GM12878 (cell line): Measurements from ENCODE around the gene ARIH2. TPM values are rescaled to one million over a fixed set of nuclear protein-coding genes. Genes with fewer than 3 reads are reported as not detected.

Experiments
- ASH2L ChIP-seq: fragments of 300-600, 200-600 bp; sonication (generic); IDR thresholded peaks from 2 replicates; pipeline ENCODE4 v1.6.1; 2017; ENCODE audit warnings: low read depth, mild to moderate bottlenecking, borderline replicate concordance
- EP300 ChIP-seq, 2 experiments: fragments of 150-350 bp in 1 of 2; IDR thresholded peaks; 2 replicates each; pipeline ENCODE4 v1.6.1; 2011 to 2012; ENCODE audit warnings: low read depth in 2 of 2, low read length in 2 of 2, borderline replicate concordance in 1 of 2, improper control_type of control experiment in 1 of 2, inconsistent platforms in 1 of 2; ENCODE audit not compliant: control insufficient read depth in 1 of 2
- FOXM1 ChIP-seq: IDR thresholded peaks from 2 replicates; pipeline ENCODE4 v1.6.1; 2012; ENCODE audit warnings: low read depth, mild to moderate bottlenecking, inconsistent platforms, low read length, moderate library complexity
- GATAD2B ChIP-seq: fragments of 450-650 bp; conservative IDR thresholded peaks from 2 replicates; pipeline ENCODE4 v1.6.1; 2017; ENCODE audit warnings: low read depth, mild to moderate bottlenecking, moderate library complexity
- IRF4 ChIP-seq: IDR thresholded peaks from 2 replicates; pipeline ENCODE4 v1.6.1; 2011; ENCODE audit warnings: low read depth, low read length
- JUNB ChIP-seq: IDR thresholded peaks from 2 replicates; pipeline ENCODE4 v1.6.1; 2016; ENCODE audit warnings: antibody characterized with exemption, mild to moderate bottlenecking
- MYC ChIP-seq: IDR thresholded peaks from 2 replicates; pipeline ENCODE4 v1.6.1; 2011; ENCODE audit warnings: mild to moderate bottlenecking, low read length, moderate library complexity, inconsistent platforms; ENCODE audit not compliant: insufficient read depth, insufficient replicate concordance, insufficient read length, severe bottlenecking
- NR2C2 ChIP-seq: IDR thresholded peaks from 2 replicates; pipeline ENCODE4 v1.6.1; 2011; ENCODE audit warnings: borderline replicate concordance, low read depth; ENCODE audit not compliant: control insufficient read depth, insufficient read length
- POU2F2 ChIP-seq: IDR thresholded peaks from 3 replicates; pipeline ENCODE4 v1.6.1; 2011; ENCODE audit warnings: low read depth, mild to moderate bottlenecking, low read length, borderline replicate concordance
- RB1 ChIP-seq: fragments of 450-650 bp; formaldehyde crosslinking; IDR thresholded peaks from 2 replicates; pipeline ENCODE4 v1.6.1; 2017; ENCODE audit warnings: mild to moderate bottlenecking, borderline replicate concordance
- RBBP5 ChIP-seq: fragments of 200-600 bp; sonication (generic); conservative IDR thresholded peaks from 2 replicates; pipeline ENCODE4 v1.6.1; 2016
- RELA ChIP-seq: fragments of 450-650 bp; IDR thresholded peaks from 2 replicates; pipeline ENCODE4 v1.8.0; 2014; ENCODE audit warnings: borderline replicate concordance; ENCODE audit not compliant: partially characterized antibody
- TCF12 ChIP-seq: IDR thresholded peaks from 2 replicates; pipeline ENCODE4 v1.6.1; 2011; ENCODE audit warnings: low read depth, mild to moderate bottlenecking, low read length
- YY1 ChIP-seq: IDR thresholded peaks from 2 replicates; pipeline ENCODE4 v1.6.1; 2011; ENCODE audit warnings: low read depth, mild to moderate bottlenecking, low read length
- polyA plus RNA-seq, 11 experiments: library from polyadenylated mRNA; depleted of rRNA in 4 of 11; unstranded in 6 of 11; stranded (reverse) in 5 of 11; fragments of >200 nt; fragmentation: Nextera tagmentation in 4 of 11; fragmentation: Illumina TruSeq in 1 of 11; extraction: Ambion mirVana in 4 of 11; extraction: Trizol in 1 of 11; gene quantifications; 1 replicate in 1 of 11; 2 replicates in 10 of 11; pipeline versions ENCODE4 v1.2.1 to v1.2.3, GENCODE V29; 2011 to 2016; ENCODE audit warnings: inconsistent platforms in 2 of 11, missing spikeins in 2 of 11, low read depth in 1 of 11
- total RNA-seq, 4 experiments: library from RNA; depleted of rRNA in 3 of 4; stranded (reverse); fragments of >200 nt in 3 of 4; fragmentation: Illumina TruSeq in 1 of 4; extraction: Trizol in 1 of 4; gene quantifications; 2 replicates each; pipeline versions ENCODE4 v1.2.1 to v1.2.3, GENCODE V29; 2013 to 2021
- TF ChIP-seq, protein P1 (sequence below): fragments of 450-650 bp; formaldehyde crosslinking; IDR thresholded peaks from 2 replicates; pipeline ENCODE4 v1.5.0; 2022; ENCODE audit warnings: mild to moderate bottlenecking, missing genetic modification characterization
- TF ChIP-seq, protein P2 (sequence below): IDR thresholded peaks from 2 replicates; pipeline ENCODE4 v1.6.1; 2011; ENCODE audit warnings: borderline replicate concordance, low read depth, mild to moderate bottlenecking, moderate library complexity, mixed read lengths, low read length; ENCODE audit not compliant: insufficient read depth; ENCODE audit errors: extremely low read length
- TF ChIP-seq, protein P3 (sequence below): IDR thresholded peaks from 2 replicates; pipeline ENCODE4 v1.6.1; 2012; ENCODE audit warnings: mild to moderate bottlenecking, low read depth, low read length

The ARIH2 gene
- total and polyA plus RNA-seq, 10 of the 15 experiments (the other 5 are each of a cell fraction or from before 2014, with no cell fraction given): 18.7 to 74.7 (median 63.7) TPM

DNA sequence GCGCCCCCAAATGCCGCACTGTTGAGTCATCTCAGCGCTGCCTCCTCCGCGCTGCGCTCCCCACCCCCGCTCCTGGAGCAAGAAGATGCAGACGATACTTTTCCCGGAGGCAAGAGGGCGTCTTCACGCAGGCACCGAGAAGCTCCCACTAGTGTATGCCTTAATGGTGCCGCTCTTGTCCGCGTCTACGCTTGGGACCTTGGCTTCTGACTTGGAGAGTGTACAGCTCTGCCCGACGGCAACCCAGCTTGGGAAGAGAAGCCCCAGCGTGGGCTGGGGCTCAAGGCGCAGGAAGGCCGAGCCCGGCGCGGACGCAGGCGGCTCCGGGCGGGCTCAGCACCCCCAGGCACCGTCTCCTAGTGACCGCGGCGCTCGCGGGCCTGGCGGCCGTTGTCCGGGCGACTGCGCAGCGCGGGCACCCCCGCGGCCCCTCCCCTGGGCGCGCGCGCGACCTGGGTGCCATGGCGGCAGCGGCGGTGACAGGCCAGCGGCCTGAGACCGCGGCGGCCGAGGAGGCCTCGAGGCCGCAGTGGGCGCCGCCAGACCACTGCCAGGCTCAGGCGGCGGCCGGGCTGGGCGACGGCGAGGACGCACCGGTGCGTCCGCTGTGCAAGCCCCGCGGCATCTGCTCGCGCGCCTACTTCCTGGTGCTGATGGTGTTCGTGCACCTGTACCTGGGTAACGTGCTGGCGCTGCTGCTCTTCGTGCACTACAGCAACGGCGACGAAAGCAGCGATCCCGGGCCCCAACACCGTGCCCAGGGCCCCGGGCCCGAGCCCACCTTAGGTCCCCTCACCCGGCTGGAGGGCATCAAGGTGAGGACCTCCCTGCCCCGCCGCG is 71.4 kb downstream of the ARIH2 start, which contains the start of gene P4HTM (continued):
- TF ChIP-seq, protein P1, sequence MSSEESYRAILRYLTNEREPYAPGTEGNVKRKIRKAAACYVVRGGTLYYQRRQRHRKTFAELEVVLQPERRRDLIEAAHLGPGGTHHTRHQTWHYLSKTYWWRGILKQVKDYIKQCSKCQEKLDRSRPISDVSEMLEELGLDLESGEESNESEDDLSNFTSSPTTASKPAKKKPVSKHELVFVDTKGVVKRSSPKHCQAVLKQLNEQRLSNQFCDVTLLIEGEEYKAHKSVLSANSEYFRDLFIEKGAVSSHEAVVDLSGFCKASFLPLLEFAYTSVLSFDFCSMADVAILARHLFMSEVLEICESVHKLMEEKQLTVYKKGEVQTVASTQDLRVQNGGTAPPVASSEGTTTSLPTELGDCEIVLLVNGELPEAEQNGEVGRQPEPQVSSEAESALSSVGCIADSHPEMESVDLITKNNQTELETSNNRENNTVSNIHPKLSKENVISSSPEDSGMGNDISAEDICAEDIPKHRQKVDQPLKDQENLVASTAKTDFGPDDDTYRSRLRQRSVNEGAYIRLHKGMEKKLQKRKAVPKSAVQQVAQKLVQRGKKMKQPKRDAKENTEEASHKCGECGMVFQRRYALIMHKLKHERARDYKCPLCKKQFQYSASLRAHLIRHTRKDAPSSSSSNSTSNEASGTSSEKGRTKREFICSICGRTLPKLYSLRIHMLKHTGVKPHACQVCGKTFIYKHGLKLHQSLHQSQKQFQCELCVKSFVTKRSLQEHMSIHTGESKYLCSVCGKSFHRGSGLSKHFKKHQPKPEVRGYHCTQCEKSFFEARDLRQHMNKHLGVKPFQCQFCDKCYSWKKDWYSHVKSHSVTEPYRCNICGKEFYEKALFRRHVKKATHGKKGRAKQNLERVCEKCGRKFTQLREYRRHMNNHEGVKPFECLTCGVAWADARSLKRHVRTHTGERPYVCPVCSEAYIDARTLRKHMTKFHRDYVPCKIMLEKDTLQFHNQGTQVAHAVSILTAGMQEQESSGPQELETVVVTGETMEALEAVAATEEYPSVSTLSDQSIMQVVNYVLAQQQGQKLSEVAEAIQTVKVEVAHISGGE: no peak
- TF ChIP-seq ASH2L: 0 out of 2 replicates have a peak, but pooled peaks have one; percentile 7
- TF ChIP-seq EP300 (IDR thresholded peaks at IDR 0.05; ENCODE audit: borderline replicate concordance in 1 of 2, control insufficient read depth in 1 of 2, low read depth in 2 of 2, low read length in 2 of 2): 0 out of 4 replicates have a peak, but pooled peaks of 1 of the 2 experiments have one; percentile 13
- TF ChIP-seq IRF4: peak; percentile 79
- TF ChIP-seq JUNB: peak; percentile 63; the same call in 1 of the 2 replicates
- TF ChIP-seq RELA: no peak
- TF ChIP-seq GATAD2B: peak; percentile 81; the same call in 1 of the 2 replicates
- no peak for TF ChIP-seq NR2C2
- TF ChIP-seq MYC: peak; percentile 30
- no peak for TF ChIP-seq RBBP5
- peak; percentile 88 for TF ChIP-seq YY1
- TF ChIP-seq POU2F2: no peak
- TF ChIP-seq, protein P2, sequence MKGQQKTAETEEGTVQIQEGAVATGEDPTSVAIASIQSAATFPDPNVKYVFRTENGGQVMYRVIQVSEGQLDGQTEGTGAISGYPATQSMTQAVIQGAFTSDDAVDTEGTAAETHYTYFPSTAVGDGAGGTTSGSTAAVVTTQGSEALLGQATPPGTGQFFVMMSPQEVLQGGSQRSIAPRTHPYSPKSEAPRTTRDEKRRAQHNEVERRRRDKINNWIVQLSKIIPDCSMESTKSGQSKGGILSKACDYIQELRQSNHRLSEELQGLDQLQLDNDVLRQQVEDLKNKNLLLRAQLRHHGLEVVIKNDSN: no peak
- TF ChIP-seq, protein P3, sequence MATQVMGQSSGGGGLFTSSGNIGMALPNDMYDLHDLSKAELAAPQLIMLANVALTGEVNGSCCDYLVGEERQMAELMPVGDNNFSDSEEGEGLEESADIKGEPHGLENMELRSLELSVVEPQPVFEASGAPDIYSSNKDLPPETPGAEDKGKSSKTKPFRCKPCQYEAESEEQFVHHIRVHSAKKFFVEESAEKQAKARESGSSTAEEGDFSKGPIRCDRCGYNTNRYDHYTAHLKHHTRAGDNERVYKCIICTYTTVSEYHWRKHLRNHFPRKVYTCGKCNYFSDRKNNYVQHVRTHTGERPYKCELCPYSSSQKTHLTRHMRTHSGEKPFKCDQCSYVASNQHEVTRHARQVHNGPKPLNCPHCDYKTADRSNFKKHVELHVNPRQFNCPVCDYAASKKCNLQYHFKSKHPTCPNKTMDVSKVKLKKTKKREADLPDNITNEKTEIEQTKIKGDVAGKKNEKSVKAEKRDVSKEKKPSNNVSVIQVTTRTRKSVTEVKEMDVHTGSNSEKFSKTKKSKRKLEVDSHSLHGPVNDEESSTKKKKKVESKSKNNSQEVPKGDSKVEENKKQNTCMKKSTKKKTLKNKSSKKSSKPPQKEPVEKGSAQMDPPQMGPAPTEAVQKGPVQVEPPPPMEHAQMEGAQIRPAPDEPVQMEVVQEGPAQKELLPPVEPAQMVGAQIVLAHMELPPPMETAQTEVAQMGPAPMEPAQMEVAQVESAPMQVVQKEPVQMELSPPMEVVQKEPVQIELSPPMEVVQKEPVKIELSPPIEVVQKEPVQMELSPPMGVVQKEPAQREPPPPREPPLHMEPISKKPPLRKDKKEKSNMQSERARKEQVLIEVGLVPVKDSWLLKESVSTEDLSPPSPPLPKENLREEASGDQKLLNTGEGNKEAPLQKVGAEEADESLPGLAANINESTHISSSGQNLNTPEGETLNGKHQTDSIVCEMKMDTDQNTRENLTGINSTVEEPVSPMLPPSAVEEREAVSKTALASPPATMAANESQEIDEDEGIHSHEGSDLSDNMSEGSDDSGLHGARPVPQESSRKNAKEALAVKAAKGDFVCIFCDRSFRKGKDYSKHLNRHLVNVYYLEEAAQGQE: no peak
- TF ChIP-seq RB1: peak; percentile 62; the same call in 1 of the 2 replicates
- peak; percentile 21; the same call in 1 of the 2 replicates for TF ChIP-seq TCF12
- TF ChIP-seq FOXM1: no peak
